Epithelial cell of esophagus (primary cell): ENCODE data around the gene WIPF2.

ENCODE experiments used
- DNase-seq: peaks from one replicate; pipeline ENCODE4 v3.0.0; 2010; ENCODE audit warnings: low read depth
- H3K4me3 ChIP-seq: 2 replicates; pipeline ENCODE4 v1.5.1; 2011; ENCODE audit warnings: mild to moderate bottlenecking, low read length, control low read depth
- TF ChIP-seq, protein P1 (sequence below): IDR thresholded peaks from 2 replicates; pipeline ENCODE4 v1.5.1; 2011; ENCODE audit warnings: low read depth, mild to moderate bottlenecking, low read length, control low read depth, inconsistent platforms; ENCODE audit not compliant: insufficient read depth; ENCODE audit errors: missing control alignments

Gene WIPF2

DNA sequence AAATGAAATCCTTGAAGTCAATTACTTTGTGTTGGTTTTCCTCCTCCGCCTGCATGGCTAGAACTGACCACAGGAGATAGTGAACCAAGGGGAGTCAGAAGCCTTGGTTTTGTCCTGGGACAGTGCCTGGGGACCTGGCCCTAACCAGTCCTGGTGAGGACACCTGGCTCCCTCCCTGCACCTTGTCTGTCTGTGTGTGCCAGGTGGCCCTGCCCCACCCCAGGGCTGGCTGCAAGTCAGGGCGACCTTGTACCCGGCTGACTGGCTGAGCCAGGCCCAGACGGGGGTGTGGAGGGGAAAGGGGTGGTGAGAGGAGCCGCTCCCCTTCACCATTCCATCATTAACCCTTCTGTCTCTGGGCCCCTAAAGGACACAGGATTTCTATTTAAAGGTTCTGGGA lies 38.4 kb upstream of the WIPF2 start:
- TF ChIP-seq, protein P1, sequence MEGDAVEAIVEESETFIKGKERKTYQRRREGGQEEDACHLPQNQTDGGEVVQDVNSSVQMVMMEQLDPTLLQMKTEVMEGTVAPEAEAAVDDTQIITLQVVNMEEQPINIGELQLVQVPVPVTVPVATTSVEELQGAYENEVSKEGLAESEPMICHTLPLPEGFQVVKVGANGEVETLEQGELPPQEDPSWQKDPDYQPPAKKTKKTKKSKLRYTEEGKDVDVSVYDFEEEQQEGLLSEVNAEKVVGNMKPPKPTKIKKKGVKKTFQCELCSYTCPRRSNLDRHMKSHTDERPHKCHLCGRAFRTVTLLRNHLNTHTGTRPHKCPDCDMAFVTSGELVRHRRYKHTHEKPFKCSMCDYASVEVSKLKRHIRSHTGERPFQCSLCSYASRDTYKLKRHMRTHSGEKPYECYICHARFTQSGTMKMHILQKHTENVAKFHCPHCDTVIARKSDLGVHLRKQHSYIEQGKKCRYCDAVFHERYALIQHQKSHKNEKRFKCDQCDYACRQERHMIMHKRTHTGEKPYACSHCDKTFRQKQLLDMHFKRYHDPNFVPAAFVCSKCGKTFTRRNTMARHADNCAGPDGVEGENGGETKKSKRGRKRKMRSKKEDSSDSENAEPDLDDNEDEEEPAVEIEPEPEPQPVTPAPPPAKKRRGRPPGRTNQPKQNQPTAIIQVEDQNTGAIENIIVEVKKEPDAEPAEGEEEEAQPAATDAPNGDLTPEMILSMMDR = no peak
- H3K4me3 ChIP-seq = peak overlapping the region; percentile 70
- DNase-seq = peak; percentile 48

GRCh38 chr17:40181205-40181604 lies 37.9 kb upstream of the WIPF2 start:
- TF ChIP-seq, protein P1 = no peak
- no peak for DNase-seq
- H3K4me3 ChIP-seq = no peak overlapping the region

GRCh38 chr17:40182606-40183005 lies 36.5 kb upstream of the WIPF2 start:
- H3K4me3 ChIP-seq = no peak overlapping the region
- TF ChIP-seq, protein P1 = no peak
- DNase-seq = no peak

GRCh38 chr17:40187238-40187637 lies 31.9 kb upstream of the WIPF2 start:
- TF ChIP-seq, protein P1 = no peak
- no peak for DNase-seq
- no peak overlapping the region for H3K4me3 ChIP-seq

DNA sequence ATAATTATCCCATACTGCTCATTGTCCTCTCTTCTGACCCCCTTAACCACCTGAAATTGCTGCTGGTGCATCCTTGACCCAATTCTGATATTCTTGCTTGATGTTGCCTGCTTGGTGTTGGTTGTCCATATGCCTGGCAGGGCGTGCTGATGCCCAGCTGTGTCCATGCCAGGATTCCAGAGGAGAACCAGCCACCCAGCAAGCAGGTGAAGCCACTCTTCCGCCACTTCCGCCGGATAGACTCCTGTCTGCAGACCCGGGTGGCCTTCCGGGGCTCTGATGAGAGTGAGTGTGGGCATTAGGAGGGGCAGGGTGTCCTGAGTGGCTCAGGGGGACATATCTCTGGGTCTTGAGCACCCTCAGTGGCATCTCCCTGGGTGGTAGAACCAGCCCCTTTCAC lies 30.4 kb upstream of the WIPF2 start:
- TF ChIP-seq, protein P1 = no peak
- no peak for DNase-seq
- no peak overlapping the region for H3K4me3 ChIP-seq

- no peak overlapping the region for H3K4me3 ChIP-seq
- DNase-seq = peak; percentile 33
- TF ChIP-seq, protein P1 = peak; percentile 43
Observed at GRCh38 chr17:40190197-40191021, 28.7 kb upstream of the WIPF2 start.
